Measurements from ENCODE around the gene DNPH1.

Gene DNPH1

GRCh38 chr6:43183441-43183840 is 45.8 kb downstream of the DNPH1 start:
- TF ChIP-seq ZNF366 (tag by site-specific recombination; conservative IDR thresholded peaks at IDR 0.05) (peak; percentile 94), ZNF600 (tag by site-specific recombination; IDR thresholded peaks at IDR 0.05) (0 out of 2 replicates have a peak, but pooled peaks have one; percentile 18), ZNF23 (tag by site-specific recombination; IDR thresholded peaks at IDR 0.05; ENCODE audit: borderline replicate concordance) (no peak), HOXA7 (CRISPR knock-in tag; IDR thresholded peaks at IDR 0.05; ENCODE audit: borderline replicate concordance) (no peak)
- ChIA-PET POLR2A (interaction anchor here (1.9 kb wide), 1 partner anchor 10 kb away, joined by 12 read pairs; no protein-coding TSS in a partner anchor), CTCF (no interaction called here)
- Histone ChIP-seq H3K9me3 (ENCODE audit: control insufficient read depth, insufficient read depth, low read depth, low read length) (no peaks in the 10 kb centered on the region), H3K27ac (ENCODE audit: extremely low read depth, low read depth, low read length) (no peak overlapping the region), H3K36me3 (ENCODE audit: control insufficient read depth in 2 of 2, insufficient read depth in 1 of 2, low read length in 2 of 2) (peaks cover 2 to 56% of the 10 kb centered on the region in 2 experiments; a peak in 2 of 3 replicates), H3K4me1 (ENCODE audit: control insufficient read depth, insufficient read depth, low read length) (peaks cover 3% of the 10 kb centered on the region; the same call in 1 of the 2 replicates), H3K4me3 (ENCODE audit: low read depth, low read length) (no peak overlapping the region)

DNA sequence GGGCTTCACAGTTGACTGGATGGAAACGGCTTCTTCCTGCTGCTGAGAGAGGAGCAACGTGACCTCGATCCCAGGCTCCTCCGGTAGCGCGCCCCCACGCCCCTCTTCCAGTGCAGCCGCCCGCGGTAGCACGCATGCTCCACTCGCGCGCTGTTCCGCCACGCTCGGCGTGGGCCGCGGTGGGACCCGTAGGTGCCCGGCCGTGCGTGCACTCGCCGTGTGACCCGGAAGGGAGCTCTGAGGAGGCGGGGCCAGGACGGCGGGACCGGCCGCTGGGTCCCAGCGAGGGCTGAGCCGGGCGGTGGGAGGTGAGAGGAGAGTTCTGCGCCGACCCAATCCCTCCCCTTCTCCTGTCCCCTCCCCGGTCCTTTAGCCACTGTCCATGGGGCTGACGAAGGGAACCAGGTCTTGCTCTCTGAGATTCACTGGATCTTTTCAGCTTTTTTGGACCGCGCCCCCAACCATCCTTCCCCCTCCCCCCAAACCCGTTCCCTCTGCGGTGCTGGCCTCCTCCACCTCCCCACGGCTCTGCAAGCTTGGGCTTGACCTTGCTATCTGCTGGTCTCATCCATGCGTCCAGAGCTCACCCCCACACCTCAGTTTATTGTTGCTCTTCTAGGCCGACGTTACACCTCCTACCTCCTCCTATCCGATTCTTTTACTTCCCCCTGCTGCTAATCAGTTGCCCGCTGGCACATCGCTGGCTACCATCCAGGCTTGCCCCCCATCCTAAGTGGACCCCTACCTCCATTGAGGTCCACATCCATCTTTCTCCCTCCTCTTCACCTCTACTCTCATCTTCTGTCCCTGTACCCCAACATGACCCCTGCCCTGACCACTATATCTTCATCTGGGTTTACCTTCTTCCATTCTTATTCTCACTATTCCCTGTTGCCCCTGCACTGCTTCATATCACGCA is 47.1 kb downstream of the DNPH1 start, which contains the start of gene CUL9:
Gene CUL9, plus strand, starts transcription at position 255 of the 919 bp plus-strand sequence. CDS start 2,115 bp downstream, outside the sequence.
- peak within 1 kb of the TSS; percentile 59 for H3K27ac ChIP-seq (ENCODE audit: extremely low read depth, low read depth, low read length)
- H3K36me3 ChIP-seq (ENCODE audit: control insufficient read depth in 2 of 2, insufficient read depth in 1 of 2, low read length in 2 of 2): peaks cover 8 to 54% of the 10 kb centered on the region in 2 experiments; a peak in 2 of 3 replicates
- ChIA-PET CTCF (interaction anchor here (0.6 to 1.4 kb wide), 5 partner anchors 10 to 214 kb away, joined by 3 to 5 read pairs (median 4); partner anchors contain the start of gene DNPH1), POLR2A (interaction anchor here (0.7 to 1.9 kb wide), 13 partner anchors 9 to 400 kb away, joined by 4 to 12 read pairs (median 6); partner anchors contain the start of genes BICRAL, CUL7, KLC4 and KLHDC3)
- peak within 1 kb of the TSS; percentile 64 for H3K4me3 ChIP-seq (ENCODE audit: low read depth, low read length)
- no peaks in the 10 kb centered on the region for H3K9me3 ChIP-seq (ENCODE audit: control insufficient read depth, insufficient read depth, low read depth, low read length)
- peaks cover 3% of the 10 kb centered on the region; the same call in 1 of the 2 replicates for H3K4me1 ChIP-seq (ENCODE audit: control insufficient read depth, insufficient read depth, low read length)
- TF ChIP-seq MEIS1 (CRISPR knock-in tag; IDR thresholded peaks at IDR 0.05; ENCODE audit: borderline replicate concordance) (no peak), ZNF239 (tag by site-specific recombination; IDR thresholded peaks at IDR 0.05) (no peak), SP3 (tag by site-specific recombination; IDR thresholded peaks at IDR 0.05) (peak; percentile 79), KLF16 (tag by site-specific recombination; IDR thresholded peaks at IDR 0.05) (peak; percentile 48), WT1 (tag by site-specific recombination; IDR thresholded peaks at IDR 0.05) (0 out of 2 replicates have a peak, but pooled peaks have one; percentile 7), ZBTB20 (tag by site-specific recombination; IDR thresholded peaks at IDR 0.05) (peak; percentile 68; the same call in 1 of the 2 replicates), ZFP37 (tag by site-specific recombination; IDR thresholded peaks at IDR 0.05) (no peak), ZNF248 (tag by site-specific recombination; IDR thresholded peaks at IDR 0.05) (no peak), ZNF621 (tag by site-specific recombination; IDR thresholded peaks at IDR 0.05) (no peak), GLIS2 (tag by site-specific recombination; IDR thresholded peaks at IDR 0.05) (peak; percentile 50), ZBTB8A (tag by site-specific recombination; IDR thresholded peaks at IDR 0.05) (peak; percentile 55), ZIC2 (tag by site-specific recombination; IDR thresholded peaks at IDR 0.05) (no peak), GLIS1 (tag by site-specific recombination; IDR thresholded peaks at IDR 0.05) (peak; percentile 43; the same call in 1 of the 2 replicates), ZNF10 (tag by site-specific recombination; IDR thresholded peaks at IDR 0.05) (no peak; the same call in 1 of the 2 replicates), KLF8 (tag by site-specific recombination; IDR thresholded peaks at IDR 0.05) (0 out of 2 replicates have a peak, but pooled peaks have one; percentile 52), ZNF366 (tag by site-specific recombination; conservative IDR thresholded peaks at IDR 0.05) (peak; percentile 76), ZFP69B (tag by site-specific recombination; IDR thresholded peaks at IDR 0.05) (peak; percentile 99), ZBTB21 (tag by site-specific recombination; IDR thresholded peaks at IDR 0.05) (peak; percentile 32; the same call in 1 of the 2 replicates), ZNF626 (tag by site-specific recombination; IDR thresholded peaks at IDR 0.05) (no peak), ZSCAN16 (tag by site-specific recombination; IDR thresholded peaks at IDR 0.05) (peak; percentile 31; the same call in 1 of the 2 replicates), ZNF785 (tag by site-specific recombination; IDR thresholded peaks at IDR 0.05) (peak; percentile 93; the same call in 1 of the 2 replicates), ZNF174 (tag by site-specific recombination; IDR thresholded peaks at IDR 0.05) (no peak), ZNF335 (tag by site-specific recombination; conservative IDR thresholded peaks at IDR 0.05) (peak; percentile 96), ZNF19 (tag by site-specific recombination; IDR thresholded peaks at IDR 0.05; ENCODE audit: low read depth) (no peak)
- TF ChIP-seq, protein P1, sequence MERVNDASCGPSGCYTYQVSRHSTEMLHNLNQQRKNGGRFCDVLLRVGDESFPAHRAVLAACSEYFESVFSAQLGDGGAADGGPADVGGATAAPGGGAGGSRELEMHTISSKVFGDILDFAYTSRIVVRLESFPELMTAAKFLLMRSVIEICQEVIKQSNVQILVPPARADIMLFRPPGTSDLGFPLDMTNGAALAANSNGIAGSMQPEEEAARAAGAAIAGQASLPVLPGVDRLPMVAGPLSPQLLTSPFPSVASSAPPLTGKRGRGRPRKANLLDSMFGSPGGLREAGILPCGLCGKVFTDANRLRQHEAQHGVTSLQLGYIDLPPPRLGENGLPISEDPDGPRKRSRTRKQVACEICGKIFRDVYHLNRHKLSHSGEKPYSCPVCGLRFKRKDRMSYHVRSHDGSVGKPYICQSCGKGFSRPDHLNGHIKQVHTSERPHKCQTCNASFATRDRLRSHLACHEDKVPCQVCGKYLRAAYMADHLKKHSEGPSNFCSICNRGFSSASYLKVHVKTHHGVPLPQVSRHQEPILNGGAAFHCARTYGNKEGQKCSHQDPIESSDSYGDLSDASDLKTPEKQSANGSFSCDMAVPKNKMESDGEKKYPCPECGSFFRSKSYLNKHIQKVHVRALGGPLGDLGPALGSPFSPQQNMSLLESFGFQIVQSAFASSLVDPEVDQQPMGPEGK (tag by site-specific recombination; IDR thresholded peaks at IDR 0.05): peak; percentile 91
- TF ChIP-seq, protein P2, sequence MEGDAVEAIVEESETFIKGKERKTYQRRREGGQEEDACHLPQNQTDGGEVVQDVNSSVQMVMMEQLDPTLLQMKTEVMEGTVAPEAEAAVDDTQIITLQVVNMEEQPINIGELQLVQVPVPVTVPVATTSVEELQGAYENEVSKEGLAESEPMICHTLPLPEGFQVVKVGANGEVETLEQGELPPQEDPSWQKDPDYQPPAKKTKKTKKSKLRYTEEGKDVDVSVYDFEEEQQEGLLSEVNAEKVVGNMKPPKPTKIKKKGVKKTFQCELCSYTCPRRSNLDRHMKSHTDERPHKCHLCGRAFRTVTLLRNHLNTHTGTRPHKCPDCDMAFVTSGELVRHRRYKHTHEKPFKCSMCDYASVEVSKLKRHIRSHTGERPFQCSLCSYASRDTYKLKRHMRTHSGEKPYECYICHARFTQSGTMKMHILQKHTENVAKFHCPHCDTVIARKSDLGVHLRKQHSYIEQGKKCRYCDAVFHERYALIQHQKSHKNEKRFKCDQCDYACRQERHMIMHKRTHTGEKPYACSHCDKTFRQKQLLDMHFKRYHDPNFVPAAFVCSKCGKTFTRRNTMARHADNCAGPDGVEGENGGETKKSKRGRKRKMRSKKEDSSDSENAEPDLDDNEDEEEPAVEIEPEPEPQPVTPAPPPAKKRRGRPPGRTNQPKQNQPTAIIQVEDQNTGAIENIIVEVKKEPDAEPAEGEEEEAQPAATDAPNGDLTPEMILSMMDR (tag by site-specific recombination; IDR thresholded peaks at IDR 0.05): peak; percentile 70
- TF ChIP-seq, protein P3, sequence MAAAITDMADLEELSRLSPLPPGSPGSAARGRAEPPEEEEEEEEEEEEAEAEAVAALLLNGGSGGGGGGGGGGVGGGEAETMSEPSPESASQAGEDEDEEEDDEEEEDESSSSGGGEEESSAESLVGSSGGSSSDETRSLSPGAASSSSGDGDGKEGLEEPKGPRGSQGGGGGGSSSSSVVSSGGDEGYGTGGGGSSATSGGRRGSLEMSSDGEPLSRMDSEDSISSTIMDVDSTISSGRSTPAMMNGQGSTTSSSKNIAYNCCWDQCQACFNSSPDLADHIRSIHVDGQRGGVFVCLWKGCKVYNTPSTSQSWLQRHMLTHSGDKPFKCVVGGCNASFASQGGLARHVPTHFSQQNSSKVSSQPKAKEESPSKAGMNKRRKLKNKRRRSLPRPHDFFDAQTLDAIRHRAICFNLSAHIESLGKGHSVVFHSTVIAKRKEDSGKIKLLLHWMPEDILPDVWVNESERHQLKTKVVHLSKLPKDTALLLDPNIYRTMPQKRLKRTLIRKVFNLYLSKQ (tag by site-specific recombination; IDR thresholded peaks at IDR 0.05; ENCODE audit: borderline replicate concordance): no peak

Data from HEK293 (cell line).